GM23338 (cell line): Measurements from ENCODE around the gene LAPTM5.

Experiments
- CREB1 ChIP-seq: fragments of 250-450 bp; sonication (Bioruptor Pico); IDR thresholded peaks from 2 replicates; pipeline ENCODE4 v1.5.0; 2020; ENCODE audit warnings: low read depth, mild to moderate bottlenecking, moderate library complexity
- EZH2 ChIP-seq: fragments of 200-600 bp; sonication (generic); IDR thresholded peaks from one replicate; pipeline ENCODE4 v1.8.0; 2017; ENCODE audit warnings: antibody characterized with exemption, mild to moderate bottlenecking, low read depth; ENCODE audit not compliant: unreplicated experiment
- EZH2phosphoT487 ChIP-seq: fragments of 200-600 bp; sonication (generic); IDR thresholded peaks from one replicate; pipeline ENCODE4 v1.8.1; 2018; ENCODE audit warnings: antibody characterized with exemption; ENCODE audit not compliant: unreplicated experiment
- POLR2AphosphoS5 ChIP-seq: IDR thresholded peaks from 2 replicates; pipeline ENCODE4 v1.6.1; 2016; ENCODE audit warnings: antibody characterized with exemption, low read depth
- TF ChIP-seq, protein P1 (sequence below), 2 experiments: fragments of 200-600 bp in 1 of 2; sonication (generic) in 1 of 2; conservative IDR thresholded peaks; 2 replicates each; pipeline versions ENCODE4 v1.5.1 to v1.6.1; 2016 to 2017; ENCODE audit warnings: antibody characterized with exemption in 2 of 2, low read depth in 2 of 2, mild to moderate bottlenecking in 2 of 2, moderate library complexity in 1 of 2
- TF ChIP-seq, protein P2 (sequence below): IDR thresholded peaks from one replicate; pipeline ENCODE4 v1.6.1; 2018; ENCODE audit warnings: antibody characterized with exemption; ENCODE audit not compliant: unreplicated experiment

DNA sequence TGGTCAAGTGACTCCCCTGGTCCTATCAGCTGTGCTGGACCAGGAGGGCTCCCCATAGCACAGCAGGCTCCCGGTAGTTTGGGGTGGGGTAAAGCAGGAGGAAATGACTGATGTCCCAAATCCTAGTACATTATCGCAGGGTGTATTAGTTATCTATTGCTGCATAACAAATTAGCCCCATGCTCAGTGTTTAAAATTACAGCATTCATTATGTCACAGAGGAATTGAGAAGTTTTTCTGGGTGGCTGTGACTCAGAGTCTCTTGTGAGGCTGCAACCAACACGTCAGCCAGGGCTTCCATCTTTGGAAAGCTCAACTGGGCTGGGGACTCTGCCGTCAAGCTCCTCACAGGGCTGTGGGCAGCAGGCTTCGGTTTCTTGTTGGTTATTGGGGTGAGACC lies 34.3 kb upstream of the LAPTM5 start:
- TF ChIP-seq, protein P1, sequence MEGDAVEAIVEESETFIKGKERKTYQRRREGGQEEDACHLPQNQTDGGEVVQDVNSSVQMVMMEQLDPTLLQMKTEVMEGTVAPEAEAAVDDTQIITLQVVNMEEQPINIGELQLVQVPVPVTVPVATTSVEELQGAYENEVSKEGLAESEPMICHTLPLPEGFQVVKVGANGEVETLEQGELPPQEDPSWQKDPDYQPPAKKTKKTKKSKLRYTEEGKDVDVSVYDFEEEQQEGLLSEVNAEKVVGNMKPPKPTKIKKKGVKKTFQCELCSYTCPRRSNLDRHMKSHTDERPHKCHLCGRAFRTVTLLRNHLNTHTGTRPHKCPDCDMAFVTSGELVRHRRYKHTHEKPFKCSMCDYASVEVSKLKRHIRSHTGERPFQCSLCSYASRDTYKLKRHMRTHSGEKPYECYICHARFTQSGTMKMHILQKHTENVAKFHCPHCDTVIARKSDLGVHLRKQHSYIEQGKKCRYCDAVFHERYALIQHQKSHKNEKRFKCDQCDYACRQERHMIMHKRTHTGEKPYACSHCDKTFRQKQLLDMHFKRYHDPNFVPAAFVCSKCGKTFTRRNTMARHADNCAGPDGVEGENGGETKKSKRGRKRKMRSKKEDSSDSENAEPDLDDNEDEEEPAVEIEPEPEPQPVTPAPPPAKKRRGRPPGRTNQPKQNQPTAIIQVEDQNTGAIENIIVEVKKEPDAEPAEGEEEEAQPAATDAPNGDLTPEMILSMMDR (conservative IDR thresholded peaks at IDR 0.05; ENCODE audit: low read depth in 2 of 2): no peak
- no peak for TF ChIP-seq EZH2
- TF ChIP-seq CREB1: no peak
- TF ChIP-seq POLR2AphosphoS5: no peak
- TF ChIP-seq EZH2phosphoT487: no peak
- TF ChIP-seq, protein P2, sequence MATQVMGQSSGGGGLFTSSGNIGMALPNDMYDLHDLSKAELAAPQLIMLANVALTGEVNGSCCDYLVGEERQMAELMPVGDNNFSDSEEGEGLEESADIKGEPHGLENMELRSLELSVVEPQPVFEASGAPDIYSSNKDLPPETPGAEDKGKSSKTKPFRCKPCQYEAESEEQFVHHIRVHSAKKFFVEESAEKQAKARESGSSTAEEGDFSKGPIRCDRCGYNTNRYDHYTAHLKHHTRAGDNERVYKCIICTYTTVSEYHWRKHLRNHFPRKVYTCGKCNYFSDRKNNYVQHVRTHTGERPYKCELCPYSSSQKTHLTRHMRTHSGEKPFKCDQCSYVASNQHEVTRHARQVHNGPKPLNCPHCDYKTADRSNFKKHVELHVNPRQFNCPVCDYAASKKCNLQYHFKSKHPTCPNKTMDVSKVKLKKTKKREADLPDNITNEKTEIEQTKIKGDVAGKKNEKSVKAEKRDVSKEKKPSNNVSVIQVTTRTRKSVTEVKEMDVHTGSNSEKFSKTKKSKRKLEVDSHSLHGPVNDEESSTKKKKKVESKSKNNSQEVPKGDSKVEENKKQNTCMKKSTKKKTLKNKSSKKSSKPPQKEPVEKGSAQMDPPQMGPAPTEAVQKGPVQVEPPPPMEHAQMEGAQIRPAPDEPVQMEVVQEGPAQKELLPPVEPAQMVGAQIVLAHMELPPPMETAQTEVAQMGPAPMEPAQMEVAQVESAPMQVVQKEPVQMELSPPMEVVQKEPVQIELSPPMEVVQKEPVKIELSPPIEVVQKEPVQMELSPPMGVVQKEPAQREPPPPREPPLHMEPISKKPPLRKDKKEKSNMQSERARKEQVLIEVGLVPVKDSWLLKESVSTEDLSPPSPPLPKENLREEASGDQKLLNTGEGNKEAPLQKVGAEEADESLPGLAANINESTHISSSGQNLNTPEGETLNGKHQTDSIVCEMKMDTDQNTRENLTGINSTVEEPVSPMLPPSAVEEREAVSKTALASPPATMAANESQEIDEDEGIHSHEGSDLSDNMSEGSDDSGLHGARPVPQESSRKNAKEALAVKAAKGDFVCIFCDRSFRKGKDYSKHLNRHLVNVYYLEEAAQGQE: no peak
